Esophagus squamous epithelium (tissue), 5 donors: Measurements from ENCODE around the gene TH. TPM values are rescaled to one million over a fixed set of nuclear protein-coding genes. Genes with fewer than 3 reads are reported as not detected.

Source experiments
- DNase-seq: peaks from one replicate; lab custom pipeline; 2025; lab: John Stamatoyannopoulos, UW
- H3K27ac ChIP-seq, 4 donors: fragments of 200-600 bp; sonication (generic); one replicate each; pipeline ENCODE4 v1.5.1; 2016 to 2019; ENCODE audit warnings: mild to moderate bottlenecking in 1 of 4
- H3K27me3 ChIP-seq, 4 donors: fragments of 200-600 bp; sonication (generic); 1 replicate in 3 of 4; 2 replicates in 1 of 4; pipeline versions ENCODE4 v1.5.1 to v1.6.0; 2017 to 2021; ENCODE audit warnings: antibody characterized with exemption in 1 of 4
- H3K36me3 ChIP-seq, 3 donors: fragments of 200-600 bp; sonication (generic); one replicate each; pipeline ENCODE4 v1.5.1; 2016 to 2019
- H3K4me1 ChIP-seq, 3 donors: fragments of 200-600 bp; sonication (generic); one replicate each; pipeline ENCODE4 v1.5.1; 2017 to 2019
- H3K4me3 ChIP-seq, 4 donors: fragments of 200-600 bp; sonication (generic); 1 replicate in 3 of 4; 2 replicates in 1 of 4; pipeline ENCODE4 v1.5.1; 2016 to 2019; ENCODE audit warnings: mild to moderate bottlenecking in 2 of 4, moderate library complexity in 1 of 4
- H3K9me3 ChIP-seq, 3 donors: fragments of 200-600 bp; sonication (generic); one replicate each; pipeline ENCODE4 v1.5.1; 2016 to 2019
- POLR2A ChIP-seq, 4 donors: fragments of 450-650 bp; IDR thresholded peaks; one replicate each; pipeline ENCODE4 v1.6.1; 2017; ENCODE audit warnings: antibody characterized with exemption in 4 of 4, mild to moderate bottlenecking in 4 of 4, moderate library complexity in 3 of 4
- WGBS, 2 donors: methylation state at CpG; one replicate each; pipeline ENCODE4 v1.1.5; 2018; 5-methylcytosine and 5-hydroxymethylcytosine counted together
- intact Hi-C: fragments of 100-400 bp; cut with DNase I; formaldehyde crosslinking; loops from one replicate; pipeline ENCODE4 v1.15.0; 2022
- total RNA-seq, 4 donors: library from RNA; depleted of rRNA; stranded (reverse); fragments of >200 nt; gene quantifications; one replicate each; pipeline ENCODE4 v1.1.0, GENCODE V29; 2016
- TF ChIP-seq, protein P1 (sequence below), 6 experiments: fragments of 450-650 bp in 4 of 6; fragments of 200-600 bp in 2 of 6; sonication (generic) in 2 of 6; IDR thresholded peaks; one replicate each; pipeline ENCODE4 v1.5.1; 2016 to 2019; ENCODE audit warnings: antibody characterized with exemption in 6 of 6, mild to moderate bottlenecking in 4 of 6, moderate library complexity in 4 of 6
- donor health status: DM: yes; HTN: yes; CAD: no.

The TH gene
- total RNA-seq, 4 donors from 2014 or later = 0.34 to 0.76 TPM; not detected in 2

DNA sequence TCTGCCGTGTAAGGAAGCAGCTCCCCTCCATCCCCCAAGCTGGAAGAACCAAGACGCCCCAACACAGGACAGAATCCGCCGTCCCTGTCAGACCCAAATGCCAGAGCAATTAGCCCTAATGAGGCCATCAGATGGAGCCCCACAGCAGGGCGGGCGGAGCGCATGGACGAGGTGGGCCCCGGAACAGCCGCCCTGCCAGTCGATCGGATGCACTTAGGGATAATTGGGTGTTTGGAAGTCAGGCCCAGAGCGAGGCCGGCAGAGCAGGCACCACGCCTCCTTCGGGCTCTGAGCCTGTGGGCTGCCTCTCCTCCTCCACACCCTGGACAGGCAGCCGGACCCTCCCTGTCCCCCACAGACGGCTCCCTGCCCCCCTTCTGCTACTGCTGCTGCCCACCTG lies 5.5 kb upstream of the TH start:
- no peak overlapping the region for H3K27ac ChIP-seq
- H3K27me3 ChIP-seq = peaks cover 0 to 61% (median 0%) of the 10 kb centered on the region in 4 donors
- no peaks in the 10 kb centered on the region for H3K36me3 ChIP-seq
- no peak for TF ChIP-seq POLR2A (IDR thresholded peaks at IDR 0.05)
- TF ChIP-seq, protein P1, sequence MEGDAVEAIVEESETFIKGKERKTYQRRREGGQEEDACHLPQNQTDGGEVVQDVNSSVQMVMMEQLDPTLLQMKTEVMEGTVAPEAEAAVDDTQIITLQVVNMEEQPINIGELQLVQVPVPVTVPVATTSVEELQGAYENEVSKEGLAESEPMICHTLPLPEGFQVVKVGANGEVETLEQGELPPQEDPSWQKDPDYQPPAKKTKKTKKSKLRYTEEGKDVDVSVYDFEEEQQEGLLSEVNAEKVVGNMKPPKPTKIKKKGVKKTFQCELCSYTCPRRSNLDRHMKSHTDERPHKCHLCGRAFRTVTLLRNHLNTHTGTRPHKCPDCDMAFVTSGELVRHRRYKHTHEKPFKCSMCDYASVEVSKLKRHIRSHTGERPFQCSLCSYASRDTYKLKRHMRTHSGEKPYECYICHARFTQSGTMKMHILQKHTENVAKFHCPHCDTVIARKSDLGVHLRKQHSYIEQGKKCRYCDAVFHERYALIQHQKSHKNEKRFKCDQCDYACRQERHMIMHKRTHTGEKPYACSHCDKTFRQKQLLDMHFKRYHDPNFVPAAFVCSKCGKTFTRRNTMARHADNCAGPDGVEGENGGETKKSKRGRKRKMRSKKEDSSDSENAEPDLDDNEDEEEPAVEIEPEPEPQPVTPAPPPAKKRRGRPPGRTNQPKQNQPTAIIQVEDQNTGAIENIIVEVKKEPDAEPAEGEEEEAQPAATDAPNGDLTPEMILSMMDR (IDR thresholded peaks at IDR 0.05) = no peak
- intact Hi-C loops = no loop called here
- 59 to 83% methylated on average over 4 of the region's 18 CpGs for WGBS, 2 donors
- peaks cover 5 to 55% (median 9%) of the 10 kb centered on the region in 3 donors for H3K4me1 ChIP-seq
- H3K9me3 ChIP-seq = no peaks in the 10 kb centered on the region
- no peak for DNase-seq
- H3K4me3 ChIP-seq = no peak overlapping the region

DNA sequence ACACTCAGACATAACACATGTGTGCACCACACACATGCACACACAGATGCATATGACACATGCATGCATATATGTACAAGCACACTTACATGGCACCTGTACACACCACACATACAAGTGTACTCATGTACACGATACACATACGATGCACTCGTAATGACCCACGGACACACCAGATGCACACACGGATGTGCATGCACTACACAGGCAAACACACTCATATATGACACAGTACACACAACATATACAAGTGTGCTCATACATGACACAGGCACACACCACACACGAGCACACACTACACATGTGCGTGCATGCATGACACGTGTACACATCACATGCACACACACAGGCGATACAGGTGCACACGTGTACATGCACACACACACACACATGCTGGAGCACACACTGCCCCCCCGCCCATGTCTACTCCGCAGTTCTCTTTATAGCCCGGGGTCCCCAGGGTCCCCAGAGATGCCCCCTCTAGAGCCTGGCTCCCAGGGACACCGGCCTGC lies 4.8 kb upstream of the TH start:
- Histone ChIP-seq H3K4me3 (no peak overlapping the region), H3K27me3 (peaks cover 0 to 60% (median 0%) of the 10 kb centered on the region in 4 donors), H3K9me3 (no peaks in the 10 kb centered on the region), H3K36me3 (no peaks in the 10 kb centered on the region), H3K4me1 (peaks cover 5 to 55% (median 9%) of the 10 kb centered on the region in 3 donors), H3K27ac (no peak overlapping the region)
- WGBS, 2 donors = 91 to 97% methylated on average over 6 to 11 of the region's 14 CpGs
- DNase-seq = no peak
- TF ChIP-seq, protein P1 (IDR thresholded peaks at IDR 0.05) = no peak
- intact Hi-C loops = no loop called here

DNA sequence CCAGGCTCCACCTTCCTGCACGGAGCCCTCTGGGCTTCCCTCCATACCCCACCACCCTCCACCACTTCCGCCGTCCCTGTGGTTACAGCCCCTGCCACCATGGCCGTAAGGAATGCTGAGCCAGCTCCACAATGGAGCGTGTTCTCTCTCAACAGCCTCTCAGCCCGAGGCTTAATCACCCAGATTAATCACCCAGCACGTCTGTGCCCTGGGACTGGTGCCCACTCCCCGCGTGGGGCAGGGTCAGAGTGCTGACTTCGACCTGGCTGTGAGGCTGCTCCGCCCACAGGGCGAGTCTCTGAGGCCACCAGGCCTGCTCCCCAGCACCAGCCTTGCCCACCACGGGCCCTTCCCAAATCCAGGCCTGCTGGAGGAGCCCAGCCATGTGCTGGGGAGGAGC lies 4.0 kb upstream of the TH start:
- H3K36me3 ChIP-seq = no peaks in the 10 kb centered on the region
- H3K4me1 ChIP-seq = peaks cover 5 to 50% (median 9%) of the 10 kb centered on the region in 3 donors
- peaks cover 0 to 58% (median 0%) of the 10 kb centered on the region in 4 donors for H3K27me3 ChIP-seq
- peak overlapping the region in 1 of 4 donors; percentile 50 for H3K27ac ChIP-seq
- no peak for TF ChIP-seq POLR2A (IDR thresholded peaks at IDR 0.05)
- TF ChIP-seq, protein P1 (IDR thresholded peaks at IDR 0.05) = no peak
- no peak for DNase-seq
- whole genome bisulfite sequencing, 2 donors = 24 to 35% methylated on average over 6 of the region's 13 CpGs
- intact Hi-C loops = no loop called here
- no peaks in the 10 kb centered on the region for H3K9me3 ChIP-seq
- no peak overlapping the region for H3K4me3 ChIP-seq

DNA sequence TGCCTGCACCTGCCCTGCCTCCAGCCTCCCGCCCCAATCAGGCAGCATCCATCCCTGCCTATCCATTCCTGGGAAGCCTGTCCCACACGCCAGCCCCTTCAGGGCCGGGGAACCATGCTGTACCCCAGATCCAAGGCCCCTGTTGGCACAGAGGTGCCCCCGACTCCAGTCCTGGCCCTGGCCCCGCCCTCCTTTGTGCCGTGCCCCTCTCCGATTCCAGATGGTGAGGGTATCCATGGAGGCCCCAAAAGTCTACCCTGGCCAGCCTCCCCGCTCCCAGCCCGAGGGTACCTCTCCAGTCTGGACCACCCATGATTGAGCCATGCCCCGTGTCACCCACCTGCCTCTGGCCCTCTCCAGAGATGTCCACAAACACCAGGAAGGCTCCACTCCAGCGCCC lies 2.7 kb upstream of the TH start:
- Histone ChIP-seq H3K4me1 (peaks cover 4 to 39% (median 9%) of the 10 kb centered on the region in 3 donors), H3K27ac (no peak overlapping the region), H3K4me3 (no peak overlapping the region), H3K36me3 (no peaks in the 10 kb centered on the region), H3K27me3 (peaks cover 0 to 60% (median 2%) of the 10 kb centered on the region in 4 donors), H3K9me3 (no peaks in the 10 kb centered on the region)
- WGBS, 2 donors = 93% methylated on average over 5 of the region's 11 CpGs; no CpG with 5 or more reads in 1 of the 2 donors
- no peak for DNase-seq
- no peak for TF ChIP-seq POLR2A (IDR thresholded peaks at IDR 0.05)
- TF ChIP-seq, protein P1 (IDR thresholded peaks at IDR 0.05) = no peak
- intact Hi-C loops = no loop called here

DNA sequence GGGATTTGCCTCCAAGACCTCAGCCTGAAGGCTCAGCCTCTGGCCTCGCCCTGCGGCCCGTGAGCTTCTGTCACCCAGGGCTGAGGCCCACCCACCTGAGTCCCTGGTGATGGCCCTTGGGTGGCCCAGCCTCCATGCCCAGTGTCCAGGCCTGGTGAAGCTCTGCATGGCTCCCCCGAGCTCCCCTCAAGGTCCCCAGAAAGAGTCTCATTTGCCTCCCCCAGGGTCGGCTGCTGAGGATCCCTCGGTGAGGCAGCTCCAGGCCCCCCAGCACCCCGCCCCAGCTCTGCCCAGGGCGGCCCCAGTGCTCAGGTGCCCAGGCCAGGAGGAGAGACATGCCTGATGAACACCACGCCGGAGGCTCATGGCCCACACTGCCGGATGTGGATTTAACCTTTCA lies 2.1 kb upstream of the TH start:
- Histone ChIP-seq H3K9me3 (no peaks in the 10 kb centered on the region), H3K4me3 (no peak overlapping the region), H3K4me1 (peaks cover 0 to 39% (median 9%) of the 10 kb centered on the region in 3 donors), H3K36me3 (no peaks in the 10 kb centered on the region), H3K27ac (no peak overlapping the region), H3K27me3 (peaks cover 0 to 60% (median 3%) of the 10 kb centered on the region in 4 donors)
- 71% methylated on average over 7 of the region's 11 CpGs; no CpG with 5 or more reads in 1 of the 2 donors for WGBS, 2 donors
- intact Hi-C loops = no loop called here
- no peak for DNase-seq
- TF ChIP-seq, protein P1 (IDR thresholded peaks at IDR 0.05) = no peak
- no peak for TF ChIP-seq POLR2A (IDR thresholded peaks at IDR 0.05)
